ENCODE results near the gene RMI1.

DNA sequence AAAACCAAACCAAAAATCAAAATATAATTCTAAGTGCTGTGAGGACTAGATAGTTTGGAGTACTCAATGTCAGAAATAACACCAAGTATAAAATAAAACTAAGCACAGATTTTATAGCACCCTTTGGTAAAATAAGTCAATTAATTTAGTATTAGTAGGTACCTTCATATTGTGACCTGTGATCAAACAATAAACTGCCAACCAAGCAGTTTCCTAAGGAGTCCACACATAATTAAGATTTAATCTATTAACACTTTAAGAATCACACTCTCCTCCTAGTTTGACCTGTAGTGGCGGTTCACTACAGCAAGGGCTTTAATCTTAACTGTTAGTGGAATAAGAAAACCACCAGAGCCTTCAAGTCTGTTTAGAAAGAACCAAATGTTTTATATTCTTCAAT, 3.4 kb upstream of the RMI1 start:
- TF ChIP-seq, protein P1, sequence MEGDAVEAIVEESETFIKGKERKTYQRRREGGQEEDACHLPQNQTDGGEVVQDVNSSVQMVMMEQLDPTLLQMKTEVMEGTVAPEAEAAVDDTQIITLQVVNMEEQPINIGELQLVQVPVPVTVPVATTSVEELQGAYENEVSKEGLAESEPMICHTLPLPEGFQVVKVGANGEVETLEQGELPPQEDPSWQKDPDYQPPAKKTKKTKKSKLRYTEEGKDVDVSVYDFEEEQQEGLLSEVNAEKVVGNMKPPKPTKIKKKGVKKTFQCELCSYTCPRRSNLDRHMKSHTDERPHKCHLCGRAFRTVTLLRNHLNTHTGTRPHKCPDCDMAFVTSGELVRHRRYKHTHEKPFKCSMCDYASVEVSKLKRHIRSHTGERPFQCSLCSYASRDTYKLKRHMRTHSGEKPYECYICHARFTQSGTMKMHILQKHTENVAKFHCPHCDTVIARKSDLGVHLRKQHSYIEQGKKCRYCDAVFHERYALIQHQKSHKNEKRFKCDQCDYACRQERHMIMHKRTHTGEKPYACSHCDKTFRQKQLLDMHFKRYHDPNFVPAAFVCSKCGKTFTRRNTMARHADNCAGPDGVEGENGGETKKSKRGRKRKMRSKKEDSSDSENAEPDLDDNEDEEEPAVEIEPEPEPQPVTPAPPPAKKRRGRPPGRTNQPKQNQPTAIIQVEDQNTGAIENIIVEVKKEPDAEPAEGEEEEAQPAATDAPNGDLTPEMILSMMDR (IDR thresholded peaks at IDR 0.05): no peak
- no peak for TF ChIP-seq POLR2A (IDR thresholded peaks at IDR 0.05)

All from uterus (tissue), 2 donors.